Natural killer cell (primary cell): ENCODE data around the gene ARF3. TPM values are rescaled to one million over a fixed set of nuclear protein-coding genes. Genes with fewer than 3 reads are reported as not detected.
A peak's percentile ranks its signal among the peaks of the same experiment; 100 is the strongest.

Experiments used
- ATAC-seq, 3 donors: fragments of 150-1000 bp in 2 of 3; fragments of 200-7000 bp in 1 of 3; cut with Tn5 transposase; 1 replicate in 1 of 3; 2 replicates in 2 of 3; pipeline ENCODE4 v1.10.0; 2021; ENCODE audit warnings: mild to moderate bottlenecking in 2 of 3, moderate library complexity in 2 of 3
- DNase-seq, 2 donors: peaks; one replicate each; pipeline versions ENCODE4 v3.0.0 to v3.0.0-alpha.2; 2013 to 2021; ENCODE audit warnings: mixed read lengths in 1 of 2
- H3K27ac ChIP-seq: one replicate; pipeline ENCODE4 v1.5.1; 2013; ENCODE audit warnings: mild to moderate bottlenecking, low read length
- H3K27me3 ChIP-seq: one replicate; pipeline ENCODE4 v1.6.1; 2013; ENCODE audit warnings: low read length; ENCODE audit not compliant: control insufficient read depth, insufficient read depth
- H3K36me3 ChIP-seq: one replicate; pipeline ENCODE4 v1.6.1; 2013; ENCODE audit warnings: low read length; ENCODE audit not compliant: control insufficient read depth, insufficient read depth
- H3K4me1 ChIP-seq: one replicate; pipeline ENCODE4 v1.6.1; 2013; ENCODE audit warnings: low read length; ENCODE audit not compliant: control insufficient read depth, insufficient read depth
- H3K4me3 ChIP-seq: one replicate; pipeline ENCODE4 v1.5.1; 2013; ENCODE audit warnings: low read length
- H3K9me3 ChIP-seq: one replicate; pipeline ENCODE4 v1.6.1; 2013; ENCODE audit warnings: low read length; ENCODE audit not compliant: control insufficient read depth, insufficient read depth
- H3K27ac Mint-ChIP-seq, 2 donors: one replicate each; pipeline ENCODE4 v1.8.0; 2022; ENCODE audit warnings: mild to moderate bottlenecking in 2 of 2, mixed read lengths in 2 of 2, moderate library complexity in 1 of 2
- H3K27me3 Mint-ChIP-seq, 2 donors: one replicate each; pipeline ENCODE4 v1.8.0; 2022; ENCODE audit warnings: low read depth in 2 of 2, mixed read lengths in 2 of 2
- H3K36me3 Mint-ChIP-seq: one replicate; pipeline ENCODE4 v1.8.0; 2022; ENCODE audit warnings: mixed read lengths
- H3K4me1 Mint-ChIP-seq, 2 donors: one replicate each; pipeline ENCODE4 v1.8.0; 2022; ENCODE audit warnings: mixed read lengths in 2 of 2
- H3K4me3 Mint-ChIP-seq: one replicate; pipeline ENCODE4 v1.8.0; 2022; ENCODE audit warnings: mild to moderate bottlenecking, moderate library complexity, mixed read lengths
- H3K9me3 Mint-ChIP-seq, 2 donors: one replicate each; pipeline ENCODE4 v1.8.0; 2022; ENCODE audit warnings: mixed read lengths in 2 of 2
- CTCF ChIP-seq: fragments of 200-600 bp; IDR thresholded peaks from one replicate; pipeline ENCODE4 v1.8.0; 2022; ENCODE audit warnings: antibody characterized with exemption
- WGBS: methylation state at CpG from one replicate; pipeline ENCODE4 v1.1.7; 2013; ENCODE audit warnings: missing lambda C conversion rate; ENCODE audit not compliant: insufficient coverage; 5-methylcytosine and 5-hydroxymethylcytosine counted together
- intact Hi-C: fragments of 100-400 bp; cut with micrococcal nuclease; formaldehyde crosslinking; loops from one replicate; pipeline ENCODE4 v1.14.2; 2022
- total RNA-seq, 4 donors: library from RNA; stranded (reverse); fragments of 120-200 nt in 1 of 4; gene quantifications; one replicate each; pipeline versions ENCODE4 v1.2.3 to v1.2.4, GENCODE V29; 2013 to 2022

ARF3 gene
- 100 to 1,000 TPM in 1 of 3 donors, 10 to 100 TPM in 2; 80.7 to 114 (median 88.4) TPM for total RNA-seq
- total RNA-seq (2013) = 41.6 TPM

GRCh38 chr12:48957141-48958048, at the start of gene ARF3:
Gene ARF3, minus strand, starts transcription at chr12:48957487. Its CDS starts 16,392 bp downstream, at chr12:48941095.
- Mint-ChIP-seq H3K36me3 (no peaks in the 10 kb centered on the region), H3K4me1 (peaks cover 42 to 44% of the 10 kb centered on the region in 2 donors), H3K4me3 (peak within 1 kb of the TSS; percentile 90), H3K9me3 (no peaks in the 10 kb centered on the region), H3K27ac (peak within 1 kb of the TSS; percentile 73 to 97), H3K27me3 (peaks cover 0 to 3% of the 10 kb centered on the region in 2 donors)
- intact Hi-C loops = no loop called here
- no peaks in the 10 kb centered on the region for H3K27me3 ChIP-seq
- DNase-seq = peak; percentile 86 to 97
- H3K4me3 ChIP-seq = peak within 1 kb of the TSS; percentile 90
- under 1% methylated on average over 58 of the region's 58 CpGs for WGBS
- H3K9me3 ChIP-seq = no peaks in the 10 kb centered on the region
- no peak for TF ChIP-seq CTCF
- ATAC-seq = peak; percentile 95 to 96 (median 95)
- peaks cover 4% of the 10 kb centered on the region for H3K36me3 ChIP-seq
- peaks cover 17% of the 10 kb centered on the region for H3K4me1 ChIP-seq
- peak within 1 kb of the TSS; percentile 66 for H3K27ac ChIP-seq

- peaks cover 42% of the 10 kb centered on the region for H3K4me1 ChIP-seq
- Mint-ChIP-seq H3K27me3 (peaks cover 20 to 51% of the 10 kb centered on the region in 2 donors), H3K9me3 (no peaks in the 10 kb centered on the region), H3K36me3 (peaks cover 25% of the 10 kb centered on the region), H3K4me3 (no peak overlapping the region), H3K4me1 (peaks cover 24 to 50% of the 10 kb centered on the region in 2 donors), H3K27ac (no peak overlapping the region)
- H3K4me3 ChIP-seq = no peak overlapping the region
- no peak overlapping the region for H3K27ac ChIP-seq
- no peak for TF ChIP-seq CTCF
- 86% methylated on average over 2 of the region's 2 CpGs for WGBS
- peaks cover 36% of the 10 kb centered on the region for H3K36me3 ChIP-seq
- intact Hi-C loops = no loop called here
- no peak for DNase-seq
- peaks cover 36% of the 10 kb centered on the region for H3K27me3 ChIP-seq
- no peaks in the 10 kb centered on the region for H3K9me3 ChIP-seq
- no peak for ATAC-seq
These were observed 43.1 kb upstream of the ARF3 start for GRCh38 chr12:49000346-49000745.

- no peaks in the 10 kb centered on the region for H3K9me3 ChIP-seq
- peak within 1 kb of the TSS in 1 of 2 donors; percentile 70 for H3K27ac Mint-ChIP-seq
- peak; percentile 37 to 73 for DNase-seq
- H3K4me3 Mint-ChIP-seq = peak within 1 kb of the TSS; percentile 79
- intact Hi-C loops = loop anchor here (5.0 kb wide), 2 partner anchors 43 to 67 kb away; no protein-coding TSS in a partner anchor
- 1% methylated on average over 30 of the region's 30 CpGs for WGBS
- peaks cover 27 to 59% of the 10 kb centered on the region in 2 donors for H3K27me3 Mint-ChIP-seq
- no peak within 1 kb of the TSS for H3K27ac ChIP-seq
- peaks cover 28% of the 10 kb centered on the region for H3K36me3 ChIP-seq
- H3K36me3 Mint-ChIP-seq = peaks cover 17% of the 10 kb centered on the region
- no peaks in the 10 kb centered on the region for H3K9me3 Mint-ChIP-seq
- H3K27me3 ChIP-seq = peaks cover 42% of the 10 kb centered on the region
- no peak within 1 kb of the TSS for H3K4me3 ChIP-seq
- peak; percentile 40 to 49 (median 43) for ATAC-seq
- peaks cover 29 to 55% of the 10 kb centered on the region in 2 donors for H3K4me1 Mint-ChIP-seq
- TF ChIP-seq CTCF = no peak
- H3K4me1 ChIP-seq = peaks cover 47% of the 10 kb centered on the region
These were observed 42.3 kb upstream of the ARF3 start, which contains the start of gene DDN for GRCh38 chr12:48999371-49000131. Gene DDN, minus strand, starts transcription at chr12:48999375. Its CDS starts 88 bp downstream, at chr12:48999287.
